Measurements from ENCODE around the gene SMO. TPM values are rescaled to one million over a fixed set of nuclear protein-coding genes. Genes with fewer than 3 reads are reported as not detected.
A peak's percentile ranks its signal among the peaks of the same experiment; 100 is the strongest.

The SMO gene
- total and polyA plus RNA-seq, 4 donors: 2.9 to 16.3 (median 10.7) TPM

DNA sequence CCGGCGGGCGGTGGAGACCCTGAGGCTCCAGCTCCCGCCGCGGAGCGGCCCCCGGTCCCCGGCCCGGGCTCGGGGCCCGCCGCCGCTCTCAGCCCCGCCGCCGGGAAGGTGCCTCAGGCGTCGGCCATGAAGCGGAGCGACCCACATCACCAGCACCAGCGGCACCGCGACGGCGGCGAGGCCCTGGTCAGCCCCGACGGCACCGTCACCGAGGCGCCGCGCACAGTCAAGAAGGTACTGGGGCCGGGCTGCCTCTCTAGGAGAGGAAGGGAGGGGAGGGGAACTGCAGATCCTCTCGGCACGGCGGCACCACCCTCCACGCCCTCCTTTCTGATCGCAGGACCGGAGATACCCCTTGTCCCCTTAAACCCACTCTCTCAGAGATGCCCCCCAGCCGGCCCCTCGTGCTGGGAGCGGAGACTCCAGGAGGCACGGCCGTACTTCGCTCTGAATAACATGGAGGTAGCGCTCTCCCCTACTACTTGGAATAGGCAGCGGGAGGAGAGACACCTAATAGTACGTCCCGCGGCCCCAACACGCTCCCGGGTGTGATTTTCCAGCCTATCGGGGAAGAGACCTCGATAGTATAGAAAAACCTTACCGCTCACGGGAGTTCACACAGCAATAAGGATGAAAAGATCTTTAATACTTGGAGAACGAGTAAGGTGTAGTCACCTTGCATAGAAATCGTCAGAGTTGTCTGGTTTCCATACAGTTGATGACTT, 36.9 kb downstream of the SMO start:
- peak; percentile 47 for DNase-seq (ENCODE audit: low spot score)
- Histone ChIP-seq H3K4me1 (ENCODE audit: control insufficient read depth in 4 of 4, insufficient read depth in 4 of 4, low read length in 3 of 4) (peaks cover 0 to 15% (median 12%) of the 10 kb centered on the region in 4 donors), H3K36me3 (ENCODE audit: control insufficient read depth in 4 of 4, insufficient read depth in 3 of 4, low read depth in 1 of 4, low read length in 3 of 4) (no peaks in the 10 kb centered on the region), H3K9me3 (ENCODE audit: control insufficient read depth in 4 of 4, low read length in 3 of 4) (no peaks in the 10 kb centered on the region), H3K27me3 (ENCODE audit: control insufficient read depth in 4 of 4, insufficient read depth in 4 of 4, low read length in 3 of 4) (no peaks in the 10 kb centered on the region), H3K27ac (ENCODE audit: low read depth in 1 of 2, low read length in 2 of 2) (peak overlapping the region; percentile 25 to 99), H3K4me3 (ENCODE audit: low read depth in 1 of 3, low read length in 3 of 3) (peak overlapping the region; percentile 83 to 99 (median 87)), H3K9ac (ENCODE audit: low read depth in 1 of 2, low read length in 2 of 2) (peak overlapping the region; percentile 72 to 73)
- TF ChIP-seq, protein P1, sequence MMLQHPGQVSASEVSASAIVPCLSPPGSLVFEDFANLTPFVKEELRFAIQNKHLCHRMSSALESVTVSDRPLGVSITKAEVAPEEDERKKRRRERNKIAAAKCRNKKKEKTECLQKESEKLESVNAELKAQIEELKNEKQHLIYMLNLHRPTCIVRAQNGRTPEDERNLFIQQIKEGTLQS (IDR thresholded peaks at IDR 0.05): no peak
- TF ChIP-seq GABPA (IDR thresholded peaks at IDR 0.05 in 1 of 2, conservative IDR thresholded peaks at IDR 0.05 in 1 of 2) (no peak), SP1 (IDR thresholded peaks at IDR 0.05) (no peak), EGR1 (IDR thresholded peaks at IDR 0.05; ENCODE audit: low read depth in 2 of 2) (no peak), RXRA (IDR thresholded peaks at IDR 0.05) (no peak), YY1 (IDR thresholded peaks at IDR 0.05) (no peak), RAD21 (IDR thresholded peaks at IDR 0.05) (no peak), JUND (IDR thresholded peaks at IDR 0.05) (no peak), HNF4G (IDR thresholded peaks at IDR 0.05) (no peak)
- TF ChIP-seq, protein P2, sequence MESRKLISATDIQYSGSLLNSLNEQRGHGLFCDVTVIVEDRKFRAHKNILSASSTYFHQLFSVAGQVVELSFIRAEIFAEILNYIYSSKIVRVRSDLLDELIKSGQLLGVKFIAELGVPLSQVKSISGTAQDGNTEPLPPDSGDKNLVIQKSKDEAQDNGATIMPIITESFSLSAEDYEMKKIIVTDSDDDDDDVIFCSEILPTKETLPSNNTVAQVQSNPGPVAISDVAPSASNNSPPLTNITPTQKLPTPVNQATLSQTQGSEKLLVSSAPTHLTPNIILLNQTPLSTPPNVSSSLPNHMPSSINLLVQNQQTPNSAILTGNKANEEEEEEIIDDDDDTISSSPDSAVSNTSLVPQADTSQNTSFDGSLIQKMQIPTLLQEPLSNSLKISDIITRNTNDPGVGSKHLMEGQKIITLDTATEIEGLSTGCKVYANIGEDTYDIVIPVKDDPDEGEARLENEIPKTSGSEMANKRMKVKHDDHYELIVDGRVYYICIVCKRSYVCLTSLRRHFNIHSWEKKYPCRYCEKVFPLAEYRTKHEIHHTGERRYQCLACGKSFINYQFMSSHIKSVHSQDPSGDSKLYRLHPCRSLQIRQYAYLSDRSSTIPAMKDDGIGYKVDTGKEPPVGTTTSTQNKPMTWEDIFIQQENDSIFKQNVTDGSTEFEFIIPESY (IDR thresholded peaks at IDR 0.05): no peak
- TF ChIP-seq, protein P3, sequence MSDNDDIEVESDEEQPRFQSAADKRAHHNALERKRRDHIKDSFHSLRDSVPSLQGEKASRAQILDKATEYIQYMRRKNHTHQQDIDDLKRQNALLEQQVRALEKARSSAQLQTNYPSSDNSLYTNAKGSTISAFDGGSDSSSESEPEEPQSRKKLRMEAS (IDR thresholded peaks at IDR 0.05): no peak
- TF ChIP-seq, protein P4, sequence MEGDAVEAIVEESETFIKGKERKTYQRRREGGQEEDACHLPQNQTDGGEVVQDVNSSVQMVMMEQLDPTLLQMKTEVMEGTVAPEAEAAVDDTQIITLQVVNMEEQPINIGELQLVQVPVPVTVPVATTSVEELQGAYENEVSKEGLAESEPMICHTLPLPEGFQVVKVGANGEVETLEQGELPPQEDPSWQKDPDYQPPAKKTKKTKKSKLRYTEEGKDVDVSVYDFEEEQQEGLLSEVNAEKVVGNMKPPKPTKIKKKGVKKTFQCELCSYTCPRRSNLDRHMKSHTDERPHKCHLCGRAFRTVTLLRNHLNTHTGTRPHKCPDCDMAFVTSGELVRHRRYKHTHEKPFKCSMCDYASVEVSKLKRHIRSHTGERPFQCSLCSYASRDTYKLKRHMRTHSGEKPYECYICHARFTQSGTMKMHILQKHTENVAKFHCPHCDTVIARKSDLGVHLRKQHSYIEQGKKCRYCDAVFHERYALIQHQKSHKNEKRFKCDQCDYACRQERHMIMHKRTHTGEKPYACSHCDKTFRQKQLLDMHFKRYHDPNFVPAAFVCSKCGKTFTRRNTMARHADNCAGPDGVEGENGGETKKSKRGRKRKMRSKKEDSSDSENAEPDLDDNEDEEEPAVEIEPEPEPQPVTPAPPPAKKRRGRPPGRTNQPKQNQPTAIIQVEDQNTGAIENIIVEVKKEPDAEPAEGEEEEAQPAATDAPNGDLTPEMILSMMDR (IDR thresholded peaks at IDR 0.05; ENCODE audit: low read depth, low read length, missing input control): no peak
- WGBS: under 1% methylated on average over 60 of the region's 60 CpGs

DNA sequence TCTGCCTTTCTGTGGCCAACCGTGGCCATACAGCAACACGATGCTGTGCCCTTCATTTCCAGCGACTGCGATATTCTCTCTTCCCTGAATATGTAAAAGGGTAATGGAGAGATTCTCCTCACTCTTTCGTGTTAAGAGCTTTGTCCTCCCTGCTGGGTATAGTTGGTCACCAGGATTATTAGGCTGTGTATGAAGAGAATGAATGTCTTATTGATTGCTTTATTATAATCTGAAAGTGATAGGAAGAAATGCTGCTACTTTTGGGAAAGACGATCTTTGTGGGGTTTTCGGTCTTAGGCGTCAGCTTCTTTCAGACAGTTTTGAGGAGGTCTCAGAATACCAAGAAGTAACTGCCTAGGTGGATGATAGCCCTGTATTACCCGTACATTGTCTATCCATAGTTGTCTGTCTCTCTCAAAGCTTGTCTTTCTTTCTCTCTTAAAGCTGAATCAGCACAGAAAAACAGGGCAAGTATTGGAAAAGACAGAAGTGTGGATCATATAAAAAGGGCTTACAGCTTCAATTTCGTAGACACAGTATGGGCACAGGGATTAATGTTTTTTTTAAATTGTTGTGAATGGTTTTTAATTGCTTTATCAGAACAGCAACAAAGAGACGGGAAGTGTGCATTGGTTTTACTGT, 37.6 kb downstream of the SMO start:
- no peaks in the 10 kb centered on the region for H3K9me3 ChIP-seq (ENCODE audit: control insufficient read depth in 4 of 4, low read length in 3 of 4)
- peaks cover 0 to 15% (median 12%) of the 10 kb centered on the region in 4 donors for H3K4me1 ChIP-seq (ENCODE audit: control insufficient read depth in 4 of 4, insufficient read depth in 4 of 4, low read length in 3 of 4)
- no peak for DNase-seq (ENCODE audit: low spot score)
- peak overlapping the region; percentile 83 to 99 (median 87) for H3K4me3 ChIP-seq (ENCODE audit: low read depth in 1 of 3, low read length in 3 of 3)
- peak overlapping the region in 1 of 2 donors; percentile 73 for H3K9ac ChIP-seq (ENCODE audit: low read depth in 1 of 2, low read length in 2 of 2)
- no peaks in the 10 kb centered on the region for H3K36me3 ChIP-seq (ENCODE audit: control insufficient read depth in 4 of 4, insufficient read depth in 3 of 4, low read depth in 1 of 4, low read length in 3 of 4)
- H3K27ac ChIP-seq (ENCODE audit: low read depth in 1 of 2, low read length in 2 of 2): peak overlapping the region in 1 of 2 donors; percentile 25
- no peaks in the 10 kb centered on the region for H3K27me3 ChIP-seq (ENCODE audit: control insufficient read depth in 4 of 4, insufficient read depth in 4 of 4, low read length in 3 of 4)
- TF ChIP-seq HNF4G (IDR thresholded peaks at IDR 0.05): no peak
- TF ChIP-seq YY1 (IDR thresholded peaks at IDR 0.05): peak; percentile 20
- WGBS: 30% methylated on average over 11 of the region's 11 CpGs

Data from liver (tissue), 9 donors.